HG02678 (cell line): Measurements from ENCODE around the gene HSPE1.
"Not testable (repeated sequence)": the region's sequence is repeated elsewhere in the genome, so short reads cannot be mapped to it uniquely, and the experiment has no call there.

ENCODE experiments used
- ATAC-seq: cut with Tn5 transposase; IDR thresholded peaks from one replicate; pipeline ENCODE4 v1.9.1; 2021; ENCODE audit warnings: mild to moderate bottlenecking, moderate library complexity; ENCODE audit not compliant: unreplicated experiment

Gene HSPE1

GRCh38 chr2:197498235-197498936 lies 1.8 kb upstream of the HSPE1 start:
- ATAC-seq = no peak

DNA sequence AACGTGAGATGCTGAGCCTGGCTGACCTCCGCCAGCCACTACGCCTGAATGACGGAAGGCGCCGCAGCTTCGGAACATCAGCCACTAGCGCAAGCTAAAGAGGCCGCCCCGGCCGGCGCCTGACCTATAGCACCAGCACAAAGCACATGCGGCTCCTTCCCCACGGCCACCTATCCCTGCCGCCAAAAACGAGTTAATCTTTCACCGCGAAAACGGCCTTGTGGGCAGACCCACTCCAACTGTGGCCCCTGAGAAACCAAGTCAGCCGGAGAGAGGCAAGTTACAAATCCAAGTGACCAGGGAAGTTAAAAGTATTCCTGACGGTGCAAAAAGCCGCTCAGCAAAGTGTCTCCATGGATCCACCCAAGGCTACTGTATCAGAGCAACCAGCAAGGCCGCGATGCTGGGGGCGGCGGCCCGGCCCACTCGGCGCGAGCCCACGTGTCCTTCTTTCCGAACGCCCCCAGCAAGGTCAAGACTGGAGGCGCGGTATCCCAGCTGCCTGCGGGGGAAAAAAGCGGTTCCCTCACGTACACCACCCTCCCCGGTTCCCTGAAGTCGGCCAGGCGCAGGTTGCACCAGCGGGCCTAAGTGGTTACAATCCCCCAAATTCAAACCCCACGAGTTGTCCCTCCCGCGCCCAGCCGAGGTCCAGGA lies 1.1 kb upstream of the HSPE1 start:
- ATAC-seq = peak; percentile 22

GRCh38 chr2:197500503-197501131 lies 438 bp downstream of the HSPE1 start:
- peak; percentile 4 for ATAC-seq

DNA sequence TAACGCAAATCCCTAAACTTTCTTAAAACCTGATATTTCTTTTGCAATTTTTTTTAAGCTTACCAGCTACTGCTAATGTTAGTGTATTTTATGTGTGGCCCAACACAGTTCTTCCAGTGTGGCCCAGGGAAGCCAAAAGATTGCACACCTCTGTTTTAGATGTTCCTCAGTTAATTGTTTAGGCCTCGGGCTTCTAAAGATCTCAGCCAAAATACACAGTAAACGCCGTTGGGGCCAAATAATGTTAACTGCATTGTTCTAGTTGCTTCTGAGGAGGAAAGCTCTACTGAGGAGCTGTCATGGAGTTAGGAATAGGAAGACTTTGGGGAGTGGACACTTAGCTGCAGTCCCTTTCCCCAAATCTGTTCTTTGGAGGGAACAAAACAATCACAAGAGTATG lies 2.0 kb downstream of the HSPE1 start:
- ATAC-seq = no peak

- ATAC-seq = no peak
Measured at GRCh38 chr2:197502685-197503084, 2.5 kb downstream of the HSPE1 start.

GRCh38 chr2:197504000-197504399 lies 3.8 kb downstream of the HSPE1 start:
- no peak for ATAC-seq

- no peak for ATAC-seq
Measured at GRCh38 chr2:197504512-197504911, 4.3 kb downstream of the HSPE1 start.

DNA sequence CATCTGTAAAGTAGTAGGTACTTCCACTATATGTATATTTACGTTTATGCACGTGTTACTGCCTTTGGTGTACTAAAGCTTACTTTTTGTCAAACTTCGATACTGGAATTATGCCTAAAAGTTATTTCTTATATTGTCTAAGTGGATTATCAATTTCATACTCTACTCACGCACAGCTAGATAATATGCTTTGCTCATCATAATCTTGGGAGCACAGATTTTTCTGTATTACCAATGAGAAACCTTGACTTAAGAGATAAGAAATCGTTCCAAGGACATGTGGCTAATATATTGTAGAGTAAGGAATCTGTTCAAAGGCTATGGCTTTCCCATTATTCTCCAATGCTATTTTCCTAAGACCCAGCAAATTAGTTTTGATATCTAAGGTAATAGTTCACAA lies 6.5 kb downstream of the HSPE1 start:
- ATAC-seq = no peak

DNA sequence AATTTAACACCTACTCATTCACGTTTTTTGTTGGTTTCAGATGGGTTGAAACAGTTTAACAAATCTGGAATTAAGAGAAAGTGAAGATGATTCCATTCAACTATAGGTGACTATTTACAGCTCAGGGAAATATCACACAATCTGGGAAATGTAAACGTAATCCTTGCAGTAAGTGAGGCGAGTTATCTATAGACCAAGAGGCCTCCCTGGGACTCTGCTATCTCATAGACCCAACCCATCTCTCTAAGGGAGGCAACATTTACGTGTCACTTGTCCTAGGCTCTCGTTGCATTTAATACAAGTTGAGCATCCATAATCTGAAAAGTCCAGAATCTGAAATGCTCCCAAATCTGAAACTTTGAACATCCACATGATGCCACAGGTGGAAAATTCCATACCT lies 13.7 kb downstream of the HSPE1 start:
- no peak for ATAC-seq

- no peak for ATAC-seq
Measured at GRCh38 chr2:197514754-197515153, 14.6 kb downstream of the HSPE1 start.

DNA sequence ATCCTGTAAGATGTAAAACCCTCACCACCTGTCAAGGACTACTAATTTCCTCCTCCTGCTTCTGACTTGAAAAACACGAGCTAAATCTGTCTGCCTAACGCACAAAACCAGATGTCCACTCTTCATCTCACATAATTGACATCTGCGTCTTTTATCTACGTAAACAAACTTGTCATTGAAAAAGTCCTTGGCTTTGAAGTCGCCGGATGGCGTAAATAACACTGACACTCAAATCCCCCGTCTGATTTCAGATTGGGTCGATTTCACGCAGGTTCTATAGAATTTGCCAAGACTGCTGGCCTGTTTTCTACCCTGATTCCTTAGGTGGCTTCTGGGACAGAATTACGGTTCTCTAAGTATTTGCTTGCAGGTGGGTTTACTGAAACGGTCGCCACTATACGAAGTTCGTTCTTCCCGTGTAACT lies 15.1 kb downstream of the HSPE1 start:
- ATAC-seq = peak; percentile 18

DNA sequence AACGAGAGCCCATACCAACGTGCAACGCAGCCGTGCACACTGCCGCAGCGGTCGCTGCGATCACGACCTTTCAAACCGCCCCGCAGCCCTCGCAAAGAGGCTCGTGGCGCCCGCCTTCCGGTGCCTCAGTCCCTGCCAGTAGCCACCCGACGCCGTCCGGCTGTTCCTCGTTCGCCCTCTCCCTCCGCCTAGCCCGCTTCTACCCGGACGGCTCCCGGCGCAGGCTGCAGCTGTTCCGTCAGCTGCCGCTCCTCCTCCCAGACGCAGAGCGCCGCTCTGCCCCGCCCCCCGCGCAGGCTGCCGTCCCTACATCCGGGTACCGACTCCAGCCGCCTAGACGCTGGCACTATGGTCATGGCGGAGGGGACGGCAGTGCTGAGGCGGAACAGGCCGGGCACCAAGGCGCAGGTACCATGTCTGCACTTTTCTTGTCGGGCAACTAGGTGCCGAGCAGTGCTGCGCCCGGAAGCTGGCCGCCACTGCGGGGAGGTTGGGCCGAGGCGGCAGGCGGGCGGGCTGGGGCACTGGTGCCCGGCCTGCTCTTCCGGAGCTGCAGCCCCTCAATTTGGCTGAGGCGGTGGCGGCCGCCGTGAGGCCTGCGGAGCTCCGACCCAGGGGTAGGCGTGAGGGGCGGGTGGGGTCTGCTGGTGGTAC lies 15.7 kb downstream of the HSPE1 start, which contains the start of gene MOB4:
MOB4 (plus strand) TSS at position 328 of the 654 bp plus-strand sequence; CDS start at position 349, 21 bp downstream.
- ATAC-seq = peak; percentile 92

- peak; percentile 4 for ATAC-seq
Measured at GRCh38 chr2:197516393-197516761, 16.2 kb downstream of the HSPE1 start.

DNA sequence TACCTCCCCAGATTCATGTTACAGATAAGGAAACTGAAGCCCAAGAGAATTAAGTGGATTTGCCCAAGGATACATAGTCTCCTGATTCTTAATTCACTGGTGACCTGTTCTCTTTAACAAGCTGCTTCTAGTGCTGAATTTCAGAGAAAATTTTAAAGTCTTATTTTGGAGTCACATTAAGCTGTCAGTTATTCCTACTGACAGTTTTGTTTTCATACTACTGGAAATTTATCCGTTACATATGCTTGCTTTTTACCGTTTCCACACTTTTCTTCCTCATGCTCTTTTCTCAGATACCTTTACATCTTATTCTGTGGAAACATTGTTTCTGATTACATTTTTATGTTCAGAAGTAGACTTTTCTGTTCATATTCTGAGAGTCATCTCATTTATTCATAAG lies 17.0 kb downstream of the HSPE1 start:
- no peak for ATAC-seq

DNA sequence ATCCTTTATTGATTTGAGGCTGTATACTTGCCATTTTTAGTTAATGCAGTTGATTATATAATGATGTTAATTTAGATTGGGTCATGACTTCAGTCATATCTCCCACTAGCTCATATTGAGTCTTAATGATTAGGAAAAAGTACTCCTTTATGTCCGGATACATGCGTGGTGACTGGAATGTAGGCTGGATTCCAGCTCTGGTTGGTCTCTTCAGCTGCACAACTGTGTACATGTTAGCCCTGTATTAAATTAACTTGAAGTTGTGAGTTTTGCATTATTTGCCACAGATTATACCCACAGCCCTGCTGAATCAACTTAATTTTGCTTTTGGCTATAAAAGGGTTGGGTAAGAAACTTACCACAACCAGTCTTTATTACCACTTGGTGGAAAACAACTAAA lies 38.2 kb downstream of the HSPE1 start:
- no peak for ATAC-seq

- no peak for ATAC-seq
Measured at GRCh38 chr2:197539734-197540133, 39.6 kb downstream of the HSPE1 start.

GRCh38 chr2:197543206-197543605 lies 43.0 kb downstream of the HSPE1 start:
- no peak for ATAC-seq

DNA sequence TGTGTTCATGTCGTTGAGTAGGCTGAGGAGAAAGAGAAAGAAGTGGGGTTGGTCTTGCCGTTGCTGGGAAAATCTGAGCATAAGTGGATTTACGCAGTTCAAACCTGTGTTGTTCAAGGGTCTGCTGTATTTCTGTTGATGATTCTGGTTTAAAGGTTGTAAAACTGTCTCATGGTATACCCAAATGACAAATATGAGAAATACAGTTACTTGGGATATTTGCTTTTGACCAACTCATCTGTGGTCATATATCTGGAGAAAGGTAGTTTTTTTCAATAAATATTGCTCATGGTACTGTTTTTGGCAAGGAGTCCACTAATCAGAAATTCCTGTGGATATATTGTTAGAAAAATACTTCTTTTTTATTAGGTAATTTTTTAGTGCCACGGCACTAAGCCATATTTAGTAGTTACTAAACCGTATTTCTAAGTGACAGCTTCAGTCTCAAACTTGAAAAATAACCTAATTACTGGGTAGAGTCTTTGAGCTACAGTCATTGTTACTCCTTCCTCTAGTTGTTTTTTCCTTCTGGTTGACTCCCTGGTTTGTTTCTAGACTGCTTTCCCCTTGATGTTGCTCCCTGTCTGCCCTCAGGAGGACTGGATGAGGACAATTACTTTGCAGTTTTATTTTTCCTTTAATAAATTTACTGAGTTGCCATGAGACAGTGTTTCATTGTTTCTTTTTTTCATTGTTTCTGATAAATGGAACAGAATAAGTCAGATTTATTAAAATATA lies 47.2 kb downstream of the HSPE1 start:
- ATAC-seq = no peak

- ATAC-seq = no peak
Measured at GRCh38 chr2:197548582-197548981, 48.4 kb downstream of the HSPE1 start.

DNA sequence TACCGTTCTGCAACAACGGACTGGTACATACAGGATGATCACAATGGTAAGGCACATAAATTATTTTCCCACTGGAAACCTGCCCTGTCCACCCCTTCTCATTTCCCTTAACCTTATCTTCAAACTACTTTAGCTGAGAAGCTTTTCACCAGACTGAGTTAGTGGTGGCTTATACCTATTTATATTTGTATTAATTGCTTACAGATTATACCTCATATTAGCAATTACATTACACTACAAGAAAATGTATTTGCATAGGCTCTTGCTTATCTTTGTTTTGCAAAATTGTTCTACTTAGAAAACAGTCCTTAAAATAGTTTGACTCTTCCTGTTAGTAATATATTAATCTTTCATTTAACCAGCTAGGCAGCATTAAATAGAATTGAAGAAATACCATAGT lies 51.1 kb downstream of the HSPE1 start:
- not testable (repeated sequence) for ATAC-seq
